Fibroblast of upper back skin (primary cell): Measurements from ENCODE around the gene GPNMB.
"Not testable (repeated sequence)": the region's sequence is repeated elsewhere in the genome, so short reads cannot be mapped to it uniquely, and the experiment has no call there.

Experiments
- DNase-seq: peaks from one replicate; pipeline ENCODE4 v3.0.0-alpha.2; 2013

Gene GPNMB

DNA sequence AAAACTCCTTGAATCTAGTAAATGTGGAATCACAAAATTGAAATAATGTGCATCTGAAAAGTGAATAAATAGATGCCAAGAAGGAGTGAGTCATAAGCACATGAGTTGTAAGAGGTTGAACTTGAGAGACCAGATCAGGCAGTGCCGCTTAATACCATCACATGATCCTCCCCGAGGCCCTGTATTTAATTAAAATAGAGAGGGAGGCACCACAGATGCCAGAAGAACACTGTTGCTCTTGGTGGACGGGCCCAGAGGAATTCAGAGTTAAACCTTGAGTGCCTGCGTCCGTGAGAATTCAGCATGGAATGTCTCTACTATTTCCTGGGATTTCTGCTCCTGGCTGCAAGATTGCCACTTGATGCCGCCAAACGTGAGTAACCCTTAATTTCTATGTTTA lies at the start of gene GPNMB:
TSS of gene GPNMB (plus strand) at position 221 of the 400 bp plus-strand sequence. CDS start at position 304, 83 bp downstream.
- peak; percentile 91 for DNase-seq

DNA sequence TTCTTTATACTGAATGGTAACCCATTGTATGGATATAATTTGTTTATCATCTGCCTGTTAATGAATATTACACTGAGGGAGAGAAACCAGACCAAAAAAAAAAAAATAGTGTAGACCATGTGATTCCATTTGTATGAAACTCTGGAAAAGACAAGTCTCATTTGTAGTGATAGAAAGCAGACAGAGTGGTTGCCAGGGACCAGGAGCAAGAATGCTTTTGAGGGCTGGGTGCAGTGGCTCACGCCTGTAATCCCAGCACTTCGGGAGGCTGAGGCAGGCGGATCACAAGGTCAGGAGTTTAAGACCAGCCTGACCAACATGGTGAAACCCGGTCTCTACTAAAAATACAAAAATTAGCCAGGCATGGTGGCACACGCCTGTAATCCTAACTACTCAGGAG lies 48.8 kb upstream of the GPNMB start:
- DNase-seq: not testable (repeated sequence)

DNA sequence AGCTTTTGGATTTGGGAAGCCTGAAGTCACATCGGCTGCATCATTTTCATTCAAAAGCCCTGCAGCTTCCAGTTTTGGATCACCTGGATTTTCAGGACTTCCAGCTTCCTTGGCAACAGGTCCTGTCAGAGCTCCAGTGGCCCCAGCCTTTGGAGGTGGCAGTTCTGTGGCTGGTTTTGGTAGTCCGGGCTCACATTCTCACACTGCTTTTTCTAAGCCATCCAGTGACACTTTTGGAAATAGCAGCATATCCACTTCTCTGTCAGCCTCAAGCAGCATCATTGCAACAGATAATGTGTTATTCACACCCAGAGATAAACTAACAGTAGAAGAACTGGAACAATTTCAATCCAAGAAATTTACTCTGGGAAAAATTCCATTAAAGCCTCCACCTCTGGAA lies 46.2 kb upstream of the GPNMB start:
- DNase-seq: no peak

DNA sequence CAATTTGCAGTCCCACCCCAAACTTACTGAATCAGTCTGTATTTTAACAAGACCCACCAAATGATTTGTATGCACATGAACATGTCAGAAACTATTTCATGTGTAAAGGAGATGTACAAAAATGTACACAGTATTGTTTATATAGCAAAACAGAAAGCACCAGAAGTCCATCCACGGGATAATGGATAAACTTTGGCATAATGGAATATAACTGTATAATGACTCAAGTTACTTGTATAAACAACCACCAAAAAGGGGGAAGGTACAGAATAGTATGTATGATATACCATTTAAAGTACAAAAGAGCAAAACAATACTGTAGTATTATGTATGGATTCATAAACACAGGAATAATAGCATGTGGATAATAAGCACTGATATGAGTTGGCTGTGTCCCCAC lies 42.3 kb upstream of the GPNMB start:
- no peak for DNase-seq

DNA sequence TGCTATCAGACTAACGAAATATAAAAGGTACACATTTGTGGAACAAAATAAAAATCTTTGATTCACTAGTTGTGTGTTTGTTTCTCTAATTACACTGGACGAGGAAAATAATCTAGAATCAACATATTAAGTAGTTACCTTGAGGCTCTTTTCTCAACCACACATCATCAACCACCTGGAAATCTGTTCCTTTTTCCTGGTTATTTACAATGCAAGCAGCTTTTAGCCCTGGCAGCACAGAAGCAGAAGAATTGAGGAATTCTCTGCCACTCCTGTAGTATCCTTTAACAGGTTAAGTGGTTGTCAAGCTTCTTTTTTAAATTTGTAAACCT lies 41.0 kb upstream of the GPNMB start:
- DNase-seq: no peak

DNA sequence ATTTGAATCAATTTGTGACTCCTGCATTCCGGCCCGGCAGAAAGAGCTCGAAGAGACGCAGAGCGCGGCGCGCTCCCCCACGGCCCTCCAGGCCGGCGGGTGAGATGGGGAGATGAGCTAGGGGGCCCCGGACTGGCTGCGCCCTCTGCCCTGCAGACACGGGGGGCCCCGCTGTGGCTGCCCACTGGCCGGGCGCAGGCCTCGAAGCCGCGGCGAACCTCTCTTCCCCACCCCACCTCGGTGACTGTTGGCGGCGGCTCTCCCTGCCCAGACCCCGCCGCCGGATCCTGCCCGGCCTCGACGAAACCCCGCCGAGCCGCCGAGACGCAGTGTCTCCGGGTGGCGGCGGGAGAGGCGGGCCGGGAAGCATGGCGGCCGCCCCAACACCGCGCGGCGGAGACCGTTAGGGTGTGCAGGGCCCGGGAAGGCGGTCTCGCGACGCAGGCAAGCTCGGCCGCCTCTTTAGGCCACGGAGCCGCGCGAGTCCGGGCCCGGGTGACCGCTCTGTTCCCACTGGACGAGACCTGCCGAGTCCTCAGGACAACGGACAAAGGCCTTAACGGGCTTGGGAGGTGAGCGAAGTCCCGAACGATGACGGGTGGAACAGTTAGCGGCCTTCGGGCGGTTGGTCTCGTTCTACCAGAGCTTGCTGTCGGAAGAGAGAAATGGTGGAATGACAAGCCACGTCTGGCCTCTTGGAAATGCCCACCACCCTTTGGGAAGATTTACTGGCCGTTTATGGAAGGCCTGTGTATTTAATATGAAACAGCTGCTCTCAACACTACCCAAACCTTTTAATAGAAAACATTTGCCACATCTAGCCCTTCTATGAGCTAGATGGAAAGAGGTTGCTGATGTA lies 40.4 kb upstream of the GPNMB start:
- DNase-seq: peak; percentile 18

DNA sequence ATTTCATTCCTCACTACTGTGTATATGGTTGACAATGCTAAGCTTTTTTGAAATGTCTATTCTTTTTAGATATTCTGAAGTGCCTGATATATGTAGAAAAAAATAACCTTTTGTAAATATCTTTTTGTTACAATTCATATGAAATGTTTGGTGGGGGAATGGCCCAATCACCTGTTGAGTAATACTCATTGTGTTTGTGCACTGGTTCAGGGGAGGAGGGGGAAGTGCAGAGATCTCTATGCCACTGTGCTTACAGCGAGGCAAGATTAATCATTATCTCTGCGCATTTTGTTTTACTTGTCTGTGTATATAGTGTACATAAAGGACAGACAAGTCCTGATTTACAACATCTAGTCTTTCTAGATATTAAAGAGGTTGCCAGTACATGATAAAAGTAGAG lies 39.6 kb upstream of the GPNMB start:
- DNase-seq: no peak

DNA sequence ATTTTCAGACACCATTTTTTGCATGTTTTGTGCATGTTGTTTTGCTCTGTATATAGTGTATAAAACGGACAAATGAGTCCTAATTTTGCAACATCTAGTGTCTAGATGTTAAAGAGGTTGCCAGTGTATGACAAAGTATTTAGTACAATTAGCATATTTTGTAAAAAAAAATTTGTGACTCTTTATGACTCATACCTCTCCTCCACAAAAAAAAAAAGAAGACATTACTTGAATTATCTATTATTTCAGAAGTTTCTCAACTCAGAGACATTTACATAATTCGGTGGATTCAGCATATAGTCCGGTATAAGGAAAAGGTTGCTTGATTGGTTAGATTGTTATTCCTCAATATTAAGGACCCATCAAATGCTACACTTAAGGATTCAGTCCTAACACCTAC lies 38.7 kb upstream of the GPNMB start:
- no peak for DNase-seq

DNA sequence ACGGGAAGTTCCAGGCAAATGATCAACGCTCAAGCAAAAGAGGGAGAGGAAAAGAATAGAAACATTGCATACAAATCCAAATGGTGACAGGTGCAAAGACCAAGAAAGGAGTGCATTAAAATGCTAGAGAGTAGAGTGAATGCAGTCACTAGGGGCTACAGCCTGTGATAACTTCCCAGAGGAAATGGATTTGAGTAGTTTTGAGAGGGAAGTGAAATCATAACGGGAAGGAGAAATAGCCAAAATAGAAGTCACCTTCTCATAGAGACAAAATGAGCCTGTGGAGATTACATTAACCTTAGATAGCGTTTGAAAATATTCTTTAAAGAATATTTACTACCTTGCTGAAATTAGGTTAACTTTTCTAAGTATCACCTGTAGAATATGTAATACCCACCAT lies 38.3 kb upstream of the GPNMB start:
- no peak for DNase-seq

DNA sequence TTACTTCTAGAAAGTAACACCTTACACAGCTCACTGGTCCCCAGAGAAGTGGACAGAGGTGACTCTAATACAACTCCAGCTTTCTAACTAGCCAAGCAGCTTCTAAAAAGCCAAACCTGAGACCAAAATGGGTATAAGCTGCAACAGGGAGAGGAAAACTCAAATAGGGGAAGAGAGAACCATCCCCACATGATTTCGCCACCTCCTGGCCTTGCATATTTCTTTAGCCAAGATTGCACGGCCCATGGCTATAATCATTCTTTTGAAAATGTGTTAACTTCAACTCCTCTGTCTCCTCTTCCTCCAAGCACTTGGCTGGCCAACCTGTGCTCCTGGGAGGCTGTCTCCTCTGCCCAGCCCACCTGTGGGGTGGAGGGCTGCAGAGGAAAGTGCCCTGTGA lies 36.1 kb upstream of the GPNMB start:
- no peak for DNase-seq

DNA sequence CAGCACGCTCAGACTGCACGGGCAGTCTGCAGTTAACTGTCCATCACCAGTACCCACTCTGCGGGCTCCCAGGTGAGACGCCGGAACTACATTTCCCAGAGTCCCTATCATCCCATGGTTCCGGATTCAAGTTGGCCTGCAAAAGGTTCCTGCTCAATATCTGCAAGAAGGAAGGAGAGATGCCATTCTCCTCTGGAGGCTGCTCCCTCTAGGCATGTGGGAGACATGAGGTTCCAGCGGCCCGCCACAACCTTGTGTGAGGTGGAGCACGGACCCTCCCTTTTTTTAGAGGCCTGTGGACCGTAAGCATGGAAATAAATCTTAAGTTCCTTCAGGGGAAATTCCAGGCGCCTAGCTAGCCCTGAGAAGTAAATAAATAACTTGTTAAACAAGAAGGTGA lies 35.0 kb upstream of the GPNMB start:
- DNase-seq: no peak

DNA sequence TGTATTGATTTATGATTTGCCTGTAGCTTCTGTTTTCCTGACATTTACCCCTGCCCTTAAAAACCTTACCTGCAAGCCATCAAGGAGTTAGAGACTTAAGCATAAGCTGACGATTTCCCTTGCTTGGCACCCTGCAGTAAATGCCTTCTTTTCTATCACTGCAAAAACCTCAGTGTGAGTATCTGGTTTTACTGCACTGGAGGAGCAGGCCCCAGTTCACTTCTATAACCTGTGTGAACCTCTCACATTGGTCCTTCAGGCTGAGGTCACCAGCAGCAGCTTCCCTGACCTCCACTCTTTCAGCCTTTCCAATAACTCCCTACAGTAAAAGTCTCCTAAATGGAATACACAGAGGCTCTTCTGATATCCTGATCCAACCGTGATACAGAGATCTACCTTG lies 34.2 kb upstream of the GPNMB start:
- DNase-seq: no peak

DNA sequence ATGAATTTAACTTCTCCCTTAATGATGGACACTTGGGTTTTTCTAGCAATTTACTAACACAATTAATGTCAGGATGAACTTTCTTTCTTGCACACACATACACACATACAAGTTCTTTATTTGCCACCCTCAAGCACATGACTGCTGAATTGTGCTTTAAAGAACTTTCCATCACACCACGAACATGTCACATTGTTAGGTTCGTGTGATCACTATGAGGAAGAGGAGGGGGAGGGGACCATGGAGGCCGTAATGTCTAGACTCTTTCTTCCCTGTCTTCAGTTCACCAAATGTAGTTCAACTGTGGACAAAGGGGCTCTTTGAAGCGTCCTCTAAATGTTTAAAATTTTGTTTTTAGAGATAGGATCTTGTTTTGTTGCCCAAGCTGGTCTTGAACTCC lies 33.7 kb upstream of the GPNMB start:
- DNase-seq: no peak

DNA sequence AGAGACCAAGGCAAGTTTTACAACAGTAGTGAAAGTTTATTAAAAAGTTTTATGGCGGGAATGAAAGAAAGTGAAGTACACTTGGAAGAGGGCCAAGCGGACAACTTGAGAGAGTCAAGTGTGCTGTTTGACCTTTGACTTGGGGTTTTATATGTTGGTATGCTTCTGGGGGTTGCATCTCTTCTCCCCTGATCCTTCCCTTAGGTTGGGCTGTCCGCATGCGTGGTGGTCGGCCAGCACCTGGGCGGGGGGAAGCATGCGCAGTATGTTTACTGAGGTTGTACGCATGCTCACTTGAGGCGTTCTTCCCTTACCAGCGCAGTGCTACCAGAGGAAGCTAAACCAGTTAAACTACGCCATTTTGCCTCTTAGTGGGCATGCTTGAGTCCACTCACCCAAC lies 32.8 kb upstream of the GPNMB start:
- DNase-seq: no peak

DNA sequence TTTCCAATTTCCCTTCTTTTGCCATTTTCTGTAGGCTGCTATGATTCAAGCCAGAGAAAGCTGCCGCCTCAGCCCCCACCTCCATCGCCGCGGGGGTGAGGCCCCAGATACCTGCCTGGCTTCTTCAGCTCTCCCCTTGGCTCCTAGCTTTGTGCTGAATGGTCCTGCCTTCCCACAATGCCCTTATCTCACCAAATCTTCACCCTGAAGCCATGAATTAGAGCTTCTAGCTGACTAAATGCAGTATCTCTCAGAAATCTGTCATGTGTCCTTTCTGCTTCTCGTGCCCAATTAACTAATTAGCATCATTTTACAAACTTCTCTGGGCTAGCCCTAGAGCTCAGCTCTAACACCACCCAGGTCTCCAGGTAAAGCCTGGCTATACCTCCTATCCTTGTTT lies 32.2 kb upstream of the GPNMB start:
- DNase-seq: no peak

DNA sequence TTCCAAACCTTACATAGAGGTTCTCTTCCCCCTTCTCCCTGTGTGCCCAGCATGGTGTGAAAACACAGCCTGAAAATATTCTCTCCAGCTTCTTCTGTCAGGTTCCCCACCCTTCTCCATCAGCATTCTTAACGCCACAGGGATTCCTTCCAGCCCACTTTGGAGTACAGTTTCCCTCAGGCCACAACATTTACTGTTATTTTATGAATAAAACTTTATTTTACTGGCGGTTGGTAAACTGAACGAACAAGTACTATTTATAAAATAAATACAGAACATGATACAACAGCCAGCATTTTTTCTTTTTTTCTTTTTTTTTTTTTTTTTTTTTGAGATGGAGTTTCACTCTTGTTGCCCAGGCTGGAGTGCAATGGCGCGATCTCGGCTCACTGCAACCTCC lies 31.6 kb upstream of the GPNMB start:
- DNase-seq: no peak

DNA sequence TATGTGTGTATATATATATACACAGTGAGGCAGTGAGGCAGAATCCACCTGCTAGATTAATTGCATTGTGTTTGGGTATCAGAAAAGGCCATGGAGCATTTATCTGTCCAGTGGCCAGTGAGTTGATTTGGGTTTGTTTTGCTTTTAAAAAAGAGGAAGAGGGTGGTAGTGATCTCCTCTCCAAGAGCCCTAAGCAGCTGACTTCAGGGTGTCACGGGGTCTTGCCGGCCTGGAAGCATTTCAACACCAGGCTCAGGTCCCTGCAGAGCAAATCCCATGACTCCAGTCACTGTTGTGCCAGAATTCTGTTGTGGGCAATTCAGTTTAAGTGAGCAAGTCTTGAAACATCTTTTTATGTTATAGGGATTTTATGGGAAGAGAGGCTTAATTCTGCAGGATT lies 30.6 kb upstream of the GPNMB start:
- DNase-seq: no peak

DNA sequence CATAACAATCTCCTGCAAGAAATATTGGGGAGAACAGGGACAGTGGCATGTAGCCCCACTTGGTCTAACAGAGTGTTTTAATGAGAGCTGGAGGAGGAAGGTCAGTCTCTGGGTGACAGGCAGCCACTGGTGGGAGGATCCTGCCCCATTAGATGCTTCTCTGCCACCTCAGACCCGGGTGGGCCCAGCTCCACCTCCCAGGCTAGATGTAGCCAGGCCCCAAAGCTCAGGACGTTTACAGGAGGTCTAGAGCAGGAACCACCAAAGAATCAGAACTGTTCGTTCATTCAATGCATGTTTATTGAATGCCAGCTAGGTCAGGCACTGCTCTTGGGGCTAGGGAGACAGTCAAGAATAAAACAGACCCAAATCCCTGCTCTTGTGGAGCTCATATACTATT lies 28.4 kb upstream of the GPNMB start:
- no peak for DNase-seq

DNA sequence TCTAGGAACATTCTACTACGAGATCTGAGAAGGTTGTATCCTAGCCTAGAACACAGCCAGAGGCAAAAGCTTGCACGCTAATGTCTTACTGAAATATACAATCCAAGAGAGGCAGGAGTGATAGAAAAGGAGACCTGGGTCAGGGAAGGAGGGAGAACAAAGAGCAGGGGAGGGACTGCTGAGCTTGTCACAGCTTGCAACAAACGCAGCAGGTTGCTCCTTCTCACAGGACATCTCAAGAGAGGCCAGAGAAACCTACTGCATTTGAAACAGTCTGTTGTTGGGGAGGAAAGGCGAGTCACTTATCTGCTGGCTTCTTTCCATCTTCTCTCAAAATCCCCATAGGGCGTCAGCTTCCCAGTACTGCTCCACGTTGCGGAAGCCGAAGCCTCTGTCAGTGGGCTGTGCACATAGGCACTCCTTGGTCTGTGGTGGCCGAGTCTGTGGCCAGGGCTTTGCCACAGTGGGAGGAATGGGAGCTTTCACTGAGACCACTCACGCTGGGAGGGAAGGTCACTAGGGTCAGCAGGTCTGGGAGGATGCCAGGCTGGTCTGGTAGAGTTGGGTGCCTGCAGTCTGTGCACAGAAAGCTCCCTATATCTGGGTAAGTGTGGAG lies 25.8 kb upstream of the GPNMB start:
- DNase-seq: no peak

DNA sequence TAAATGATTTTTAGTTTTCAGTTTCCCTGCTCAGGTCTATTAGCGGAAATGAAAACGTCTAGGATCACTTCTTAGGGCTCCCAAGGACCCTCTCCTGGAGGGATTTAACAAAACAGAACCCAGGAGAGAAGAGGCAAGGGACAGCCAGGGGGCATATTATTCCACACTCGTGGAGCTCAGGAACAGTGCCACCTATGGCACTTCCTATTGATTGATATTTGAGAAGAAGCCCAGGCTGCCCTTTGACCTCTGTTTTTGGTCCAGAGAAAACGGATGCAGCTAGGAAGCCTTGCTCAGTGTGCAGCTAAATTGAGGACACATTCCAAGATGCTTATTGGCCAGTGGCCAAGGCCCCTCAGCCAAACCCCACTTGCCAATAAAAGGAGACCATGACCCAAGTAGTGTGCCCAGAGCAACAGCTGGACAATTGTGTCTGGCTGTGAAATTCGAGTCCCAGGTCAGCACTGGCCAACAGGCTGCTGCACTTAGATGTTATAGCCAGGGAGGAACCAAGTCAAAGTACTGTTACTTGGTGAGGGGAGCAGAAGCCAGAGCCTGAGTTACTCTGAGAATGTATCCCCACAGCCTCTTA lies 24.0 kb upstream of the GPNMB start:
- no peak for DNase-seq

DNA sequence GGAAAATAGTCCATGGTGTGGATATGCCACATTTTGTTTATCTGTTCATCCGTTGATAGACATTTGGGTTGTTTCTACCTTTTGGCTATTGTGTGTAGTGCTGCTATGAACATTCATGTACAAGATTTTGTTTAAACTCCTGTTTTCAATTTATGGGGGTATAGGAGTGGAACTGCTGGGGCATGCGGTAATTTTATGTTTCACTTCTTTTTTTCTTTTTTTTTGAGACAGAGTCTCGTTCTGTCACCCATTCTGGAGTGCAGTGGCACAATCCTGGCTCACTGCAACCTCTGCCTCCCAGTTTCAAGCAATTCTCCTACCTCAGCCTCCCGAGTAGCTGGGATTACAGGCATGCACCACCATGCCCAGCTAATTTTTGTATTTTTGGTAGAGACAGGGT lies 22.2 kb upstream of the GPNMB start:
- DNase-seq: not testable (repeated sequence)

DNA sequence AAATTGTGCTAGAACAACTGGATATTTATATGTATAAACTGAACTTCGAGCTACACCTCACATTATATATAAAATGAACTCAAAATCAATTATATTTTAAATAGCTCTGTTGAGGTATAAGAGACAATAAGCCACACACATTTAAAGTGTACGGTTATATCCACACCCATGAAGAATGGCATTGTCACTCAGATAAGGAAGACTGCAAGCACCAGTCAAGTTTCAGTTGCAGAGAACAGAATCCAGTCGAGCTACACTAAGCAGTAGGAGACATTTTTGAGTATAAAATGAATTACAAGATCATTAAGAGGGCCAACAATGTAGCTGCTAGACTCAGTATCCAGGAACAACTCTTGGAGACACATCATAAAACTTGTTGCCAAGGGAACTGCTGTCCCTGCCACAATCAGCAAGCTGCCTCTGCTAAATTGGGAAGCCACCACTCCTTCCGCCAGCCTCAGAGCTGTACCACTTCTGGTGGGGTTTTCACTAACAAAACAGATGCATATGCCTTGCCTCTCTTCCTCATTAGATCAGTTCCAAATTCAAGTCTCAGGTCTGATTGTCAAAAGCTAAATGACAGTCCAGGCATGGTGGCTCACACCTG lies 19.6 kb upstream of the GPNMB start:
- no peak for DNase-seq

DNA sequence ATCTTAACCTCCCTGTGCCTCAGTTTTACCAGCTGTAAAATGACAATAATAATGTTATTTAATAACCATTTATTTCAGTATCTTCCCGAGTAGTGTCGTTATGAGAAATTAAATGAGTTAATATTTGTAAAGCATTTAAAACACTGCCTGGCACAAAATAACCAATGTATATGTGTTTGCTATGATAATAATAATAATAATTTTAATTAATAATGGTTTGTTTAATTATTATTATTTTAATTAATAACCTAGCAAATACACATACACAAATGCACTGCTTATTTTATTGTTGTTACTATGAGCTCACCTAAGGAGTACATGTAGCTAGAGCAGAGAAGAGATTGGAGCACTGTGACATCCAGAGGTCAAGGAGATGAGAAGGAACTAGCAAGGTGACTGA lies 18.2 kb upstream of the GPNMB start:
- DNase-seq: no peak

DNA sequence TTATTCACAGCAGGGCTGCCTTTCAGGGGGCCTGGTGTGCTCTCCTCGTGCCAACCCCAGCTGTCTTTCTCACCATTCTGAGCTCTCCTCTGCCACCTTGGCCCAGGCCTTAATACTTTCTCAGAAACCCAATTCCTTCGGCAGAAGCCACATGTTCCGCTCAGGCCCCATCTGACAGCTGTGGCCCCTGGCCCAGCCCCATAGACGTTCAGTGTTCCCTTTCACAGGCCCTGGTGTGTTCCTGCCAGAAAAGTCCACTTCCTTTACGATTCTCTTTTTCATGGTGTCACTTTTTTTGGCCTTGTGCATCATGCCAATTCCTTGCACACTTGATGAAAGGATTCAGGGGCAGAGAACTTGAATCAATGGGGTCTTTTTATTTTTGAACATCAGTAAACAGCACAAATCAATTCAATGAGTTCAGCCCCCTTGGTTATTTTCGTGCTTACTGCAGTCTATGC lies 15.9 kb upstream of the GPNMB start:
- no peak for DNase-seq
